IMR-90 (cell line): ENCODE measurements around the gene SSR2. TPM values are rescaled to one million over a fixed set of nuclear protein-coding genes. Genes with fewer than 3 reads are reported as not detected.
A peak's percentile ranks its signal among the peaks of the same experiment; 100 is the strongest.

Experiments used
- ATAC-seq: fragments of 200-7000 bp; cut with Tn5 transposase; 2 replicates; pipeline ENCODE4 v1.9.1; 2020; ENCODE audit warnings: low read depth, mild to moderate bottlenecking, moderate library complexity
- BruUV-seq: library from RNA; stranded (reverse); fragments of 400-500 nt; replicated peaks from 2 replicates; lab custom pipeline; 2021; lab: Mats Ljungman, UMichigan
- CTCF ChIA-PET: fragments of 300-600 bp; formaldehyde crosslinking; extraction: SDS; loops from one replicate; lab custom pipeline; 2021; ENCODE audit warnings: antibody characterized with exemption; lab: Yijun Ruan, JAX
- POLR2A ChIA-PET: fragments of 300-600 bp; sonication (Branson Sonifier 250); formaldehyde crosslinking; loops from one replicate; lab custom pipeline; 2022; ENCODE audit warnings: antibody characterized with exemption; ENCODE audit not compliant: unreplicated experiment; lab: Charles Lee
- DNase-seq: peaks from one replicate; pipeline ENCODE4 v3.0.0; 2013
- H2AFZ ChIP-seq: replicated peaks from 2 replicates; pipeline ENCODE3; 2013; ENCODE audit warnings: low read length, mild to moderate bottlenecking; ENCODE audit not compliant: poor library complexity
- H2AK5ac ChIP-seq: 2 replicates; pipeline ENCODE4 v1.6.1; 2013; ENCODE audit warnings: low read depth, low read length, inconsistent platforms
- H2AK9ac ChIP-seq: replicated peaks from 2 replicates; pipeline ENCODE3; 2013; ENCODE audit warnings: mild to moderate bottlenecking, low read depth, low read length, moderate library complexity; ENCODE audit not compliant: poor library complexity
- H2BK120ac ChIP-seq: 2 replicates; pipeline ENCODE4 v1.6.1; 2013; ENCODE audit warnings: low read depth, low read length, inconsistent platforms
- H2BK15ac ChIP-seq: 3 replicates; pipeline ENCODE4 v1.6.1; 2013; ENCODE audit warnings: low read depth, low read length, inconsistent platforms
- H2BK20ac ChIP-seq: 2 replicates; pipeline ENCODE4 v1.6.1; 2013; ENCODE audit warnings: low read depth, mild to moderate bottlenecking, inconsistent platforms, low read length, moderate library complexity
- H2BK5ac ChIP-seq: 2 replicates; pipeline ENCODE4 v1.6.1; 2013; ENCODE audit warnings: mild to moderate bottlenecking, low read depth, low read length, inconsistent platforms; ENCODE audit not compliant: poor library complexity, severe bottlenecking
- H3K14ac ChIP-seq: replicated peaks from 2 replicates; pipeline ENCODE4 v1.6.1; 2013; ENCODE audit warnings: low read depth, low read length, inconsistent platforms
- H3K18ac ChIP-seq: 2 replicates; pipeline ENCODE4 v1.6.1; 2013; ENCODE audit warnings: low read depth, low read length, control low read depth
- H3K23ac ChIP-seq: 2 replicates; pipeline ENCODE4 v1.6.1; 2013; ENCODE audit warnings: low read depth, low read length, inconsistent platforms
- H3K27ac ChIP-seq: 2 replicates; pipeline ENCODE4 v1.5.1; 2013; ENCODE audit warnings: mild to moderate bottlenecking, control low read depth, low read length; ENCODE audit not compliant: insufficient read depth
- H3K27me3 ChIP-seq: 2 replicates; pipeline ENCODE4 v1.6.1; 2013; ENCODE audit warnings: low read length; ENCODE audit not compliant: control insufficient read depth, insufficient read depth
- H3K36me3 ChIP-seq: 2 replicates; pipeline ENCODE4 v1.6.1; 2013; ENCODE audit warnings: low read length, mixed read lengths; ENCODE audit not compliant: control insufficient read depth, insufficient read depth
- H3K4ac ChIP-seq: 2 replicates; pipeline ENCODE4 v1.6.1; 2013; ENCODE audit warnings: low read depth, low read length, inconsistent platforms
- H3K4me1 ChIP-seq: 2 replicates; pipeline ENCODE4 v1.6.1; 2013; ENCODE audit warnings: low read length, mixed read lengths; ENCODE audit not compliant: control insufficient read depth, insufficient read depth
- H3K4me2 ChIP-seq: 2 replicates; pipeline ENCODE4 v1.6.1; 2013; ENCODE audit warnings: low read depth, mild to moderate bottlenecking, control low read depth, low read length, moderate library complexity
- H3K4me3 ChIP-seq: 2 replicates; pipeline ENCODE4 v1.5.1; 2013; ENCODE audit warnings: low read depth, mild to moderate bottlenecking, control low read depth, low read length, moderate library complexity; ENCODE audit not compliant: insufficient read depth
- H3K56ac ChIP-seq: 2 replicates; pipeline ENCODE4 v1.6.1; 2013; ENCODE audit warnings: low read length, inconsistent platforms; ENCODE audit not compliant: insufficient read depth; ENCODE audit errors: extremely low read depth
- H3K79me1 ChIP-seq, 2 experiments: 2 replicates each; pipeline ENCODE4 v1.6.1; 2013; ENCODE audit warnings: low read length in 2 of 2, inconsistent platforms in 1 of 2, low read depth in 1 of 2
- H3K9ac ChIP-seq: 2 replicates; pipeline ENCODE4 v1.6.1; 2013; ENCODE audit warnings: low read depth, low read length, control low read depth
- H3K9me1 ChIP-seq: 2 replicates; pipeline ENCODE4 v1.6.1; 2013; ENCODE audit warnings: low read length, inconsistent platforms; ENCODE audit not compliant: insufficient read depth
- H3K9me3 ChIP-seq: 2 replicates; pipeline ENCODE4 v1.6.1; 2013; ENCODE audit warnings: low read length; ENCODE audit not compliant: control insufficient read depth, insufficient read depth
- H4K20me1 ChIP-seq: 2 replicates; pipeline ENCODE4 v1.6.1; 2013; ENCODE audit warnings: low read length, inconsistent platforms; ENCODE audit not compliant: insufficient read depth
- H4K5ac ChIP-seq: 2 replicates; pipeline ENCODE4 v1.6.1; 2013; ENCODE audit warnings: mild to moderate bottlenecking, low read depth, low read length, control low read depth
- H4K8ac ChIP-seq, 2 experiments: 2 replicates each; pipeline ENCODE4 v1.6.1; 2013; ENCODE audit warnings: low read depth in 2 of 2, low read length in 2 of 2, control low read depth in 1 of 2, inconsistent platforms in 1 of 2
- H4K91ac ChIP-seq: 2 replicates; pipeline ENCODE4 v1.6.1; 2013; ENCODE audit warnings: low read depth, low read length, inconsistent platforms; ENCODE audit not compliant: insufficient read depth
- CTCF ChIP-seq: conservative IDR thresholded peaks from 2 replicates; pipeline ENCODE4 v1.5.1; 2012; ENCODE audit warnings: mild to moderate bottlenecking, low read depth, low read length, improper control_type of control experiment
- FOS ChIP-seq: fragments of 150-350 bp; IDR thresholded peaks from 2 replicates; pipeline ENCODE4 v1.6.1; 2016; ENCODE audit warnings: low read depth, low read length
- MAZ ChIP-seq: IDR thresholded peaks from 2 replicates; pipeline ENCODE4 v1.6.1; 2012; ENCODE audit warnings: low read depth, mild to moderate bottlenecking, low read length, improper control_type of control experiment, moderate library complexity, borderline replicate concordance
- MXI1 ChIP-seq: IDR thresholded peaks from 2 replicates; pipeline ENCODE4 v1.6.1; 2012; ENCODE audit warnings: low read depth, mild to moderate bottlenecking, low read length, moderate library complexity, borderline replicate concordance
- NFE2L2 ChIP-seq: fragments of 150-350 bp; IDR thresholded peaks from 2 replicates; pipeline ENCODE4 v1.6.1; 2016; ENCODE audit warnings: low read depth, mild to moderate bottlenecking, low read length
- RFX5 ChIP-seq: IDR thresholded peaks from 2 replicates; pipeline ENCODE4 v1.8.0; 2012; ENCODE audit warnings: low read depth, mild to moderate bottlenecking, low read length, moderate library complexity
- USF2 ChIP-seq: fragments of 150-350 bp; IDR thresholded peaks from 2 replicates; pipeline ENCODE4 v1.6.1; 2017; ENCODE audit warnings: mild to moderate bottlenecking, antibody characterized with exemption, low read length, low read depth
- WGBS, 2 experiments: methylation state at CpG; one replicate each; pipeline versions ENCODE4 v1.1.5 to v1.1.7; 2013; ENCODE audit warnings: missing lambda C conversion rate in 2 of 2; ENCODE audit not compliant: insufficient read length in 1 of 2; ENCODE audit errors: extremely low coverage in 2 of 2; 5-methylcytosine and 5-hydroxymethylcytosine counted together
- dilution Hi-C: fragments of 300-500 bp; cut with HindIII; formaldehyde crosslinking; loops from one replicate; pipeline ENCODE4 v1.14.3; 2018; ENCODE audit warnings: low sequenced_read_pairs; ENCODE audit not compliant: unreplicated experiment
- in situ Hi-C: fragments of 300-500 bp; cut with MboI; formaldehyde crosslinking; loops from 3 replicates; pipeline ENCODE4 v1.14.3; 2019; ENCODE audit warnings: low sequenced_read_pairs, inconsistent platforms, mixed read lengths
- intact Hi-C: fragments of 100-400 bp; cut with micrococcal nuclease; formaldehyde crosslinking; loops from 2 replicates; pipeline ENCODE4 v1.10.0; 2022
- polyA plus RNA-seq, 3 experiments: library from polyadenylated mRNA; depleted of rRNA; stranded (reverse); fragments of >200 nt; gene quantifications; 2 replicates each; pipeline ENCODE4 v1.2.3, GENCODE V29; 2012; ENCODE audit warnings: low replicate concordance in 1 of 3
- total RNA-seq: library from RNA; depleted of rRNA; stranded (reverse); fragments of >200 nt; gene quantifications from 2 replicates; pipeline ENCODE4 v1.2.3, GENCODE V29; 2012

SSR2 gene
- total and polyA plus RNA-seq, 2 of the 4 experiments (the other 2 are of a cell fraction), result 553 to 1,264 TPM

- Histone ChIP-seq H2BK15ac (peak overlapping the region; percentile 81; the same call in 2 of the 3 replicates), H2AK9ac (peak overlapping the region; percentile 96), H4K20me1 (peaks cover 6% of the 10 kb centered on the region), H3K79me1 (peaks cover 10 to 56% of the 10 kb centered on the region in 2 experiments; a peak in 3 of 4 replicates), H3K14ac (peak overlapping the region; percentile 75), H3K4ac (peak overlapping the region; percentile 92), H3K27ac (peak overlapping the region; percentile 99), H2BK20ac (peak overlapping the region; percentile 76), H4K5ac (peak overlapping the region; percentile 41), H2AK5ac (peak overlapping the region; percentile 73), H3K56ac (peak overlapping the region; percentile 81; the same call in 1 of the 2 replicates), H3K9me1 (peaks cover 26% of the 10 kb centered on the region), H2BK5ac (peak overlapping the region; percentile 93), H4K91ac (peak overlapping the region; percentile 91), H3K9me3 (no peaks in the 10 kb centered on the region), H3K4me2 (peak overlapping the region; percentile 61), H3K9ac (peak overlapping the region; percentile 77), H3K4me1 (peaks cover 41% of the 10 kb centered on the region), H3K4me3 (peak overlapping the region; percentile 0; the same call in 1 of the 2 replicates), H4K8ac (peak overlapping the region; percentile 76 to 80; a peak in 3 of 4 replicates), H2AFZ (no peak overlapping the region), H2BK120ac (peak overlapping the region; percentile 98), H3K27me3 (no peaks in the 10 kb centered on the region), H3K36me3 (no peaks in the 10 kb centered on the region), H3K18ac (peak overlapping the region; percentile 84), H3K23ac (peak overlapping the region; percentile 95; the same call in 1 of the 2 replicates)
- BruUV-seq, result no TSS peak
- TF ChIP-seq MXI1 (no peak), CTCF (no peak), NFE2L2 (no peak), USF2 (no peak), MAZ (no peak), FOS (no peak), RFX5 (no peak)
- ChIA-PET POLR2A (interaction anchor here (1.0 kb wide), 1 partner anchor 11 kb away, joined by 3 read pairs; no protein-coding TSS in a partner anchor), CTCF (interaction anchor here (0.6 to 0.7 kb wide), 2 partner anchors 17 to 80 kb away, joined by 3 to 5 read pairs; no protein-coding TSS in a partner anchor)
- in situ Hi-C loops (no loop called here), dilution Hi-C loops (no loop called here), intact Hi-C loops (no loop called here)
- ATAC-seq (no peak), DNase-seq (no peak)
- WGBS, 2 experiments, result no CpG with 5 or more reads among the region's 7 CpGs
Measured at GRCh38 chr1:155982106-155982505, 38.6 kb downstream of the SSR2 start.
